GM18951 (cell line): ENCODE data around the gene CCHCR1.

Experiments
- POLR2A ChIP-seq: IDR thresholded peaks from 4 replicates; pipeline ENCODE4 v1.6.1; 2011; ENCODE audit warnings: mild to moderate bottlenecking; ENCODE audit not compliant: insufficient read length, insufficient read depth; ENCODE audit errors: extremely low read depth
- in situ Hi-C: fragments of 300-500 bp; cut with MboI; formaldehyde crosslinking; loops from one replicate; pipeline ENCODE4 v1.12.0; 2022; ENCODE audit warnings: low sequenced_read_pairs, mixed read lengths, inconsistent platforms; ENCODE audit not compliant: unreplicated experiment

CCHCR1 gene

GRCh38 chr6:31111712-31112111 lies 45.9 kb downstream of the CCHCR1 start:
- no peak for TF ChIP-seq POLR2A
- in situ Hi-C loops, result no loop called here

- TF ChIP-seq POLR2A, result no peak
- in situ Hi-C loops, result no loop called here
These were observed 46.6 kb downstream of the CCHCR1 start for GRCh38 chr6:31110825-31111582.

DNA sequence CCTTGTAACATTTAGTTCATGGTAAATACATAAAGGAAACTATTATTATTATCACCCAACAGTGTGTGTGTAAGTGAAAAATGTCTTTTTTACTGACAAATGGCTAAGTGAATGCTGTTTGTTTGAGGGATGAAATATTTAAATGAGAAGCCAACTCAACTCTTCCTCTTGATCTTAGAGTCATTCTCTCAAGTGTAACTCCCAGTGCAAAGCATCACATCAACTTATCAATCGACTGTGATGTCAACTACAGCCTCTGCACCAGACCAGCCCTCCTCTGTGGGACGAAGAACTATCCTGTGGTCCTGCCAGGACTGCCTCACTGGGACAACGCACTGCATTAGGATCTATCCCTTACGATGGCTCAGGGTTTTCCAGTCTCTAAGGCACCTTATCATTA lies 50.5 kb downstream of the CCHCR1 start:
- TF ChIP-seq POLR2A, result no peak
- in situ Hi-C loops, result no loop called here

GRCh38 chr6:31103136-31103535 lies 54.5 kb downstream of the CCHCR1 start:
- in situ Hi-C loops, result no loop called here
- no peak for TF ChIP-seq POLR2A

GRCh38 chr6:31098449-31098938 lies 59.1 kb downstream of the CCHCR1 start:
- in situ Hi-C loops, result loop anchor here (25.0 kb wide), 1 partner anchor 636 kb away; no protein-coding TSS in a partner anchor
- no peak for TF ChIP-seq POLR2A

GRCh38 chr6:31096656-31097055 lies 60.9 kb downstream of the CCHCR1 start:
- in situ Hi-C loops, result loop anchor here (25.0 kb wide), 1 partner anchor 634 kb away; no protein-coding TSS in a partner anchor

GRCh38 chr6:31096215-31096614 lies 61.4 kb downstream of the CCHCR1 start:
- no peak for TF ChIP-seq POLR2A
- in situ Hi-C loops, result loop anchor here (25.0 kb wide), 1 partner anchor 634 kb away; no protein-coding TSS in a partner anchor

More at GRCh38 chr6:31096656-31097055, 60.9 kb downstream of the CCHCR1 start:
- no peak for TF ChIP-seq POLR2A

DNA sequence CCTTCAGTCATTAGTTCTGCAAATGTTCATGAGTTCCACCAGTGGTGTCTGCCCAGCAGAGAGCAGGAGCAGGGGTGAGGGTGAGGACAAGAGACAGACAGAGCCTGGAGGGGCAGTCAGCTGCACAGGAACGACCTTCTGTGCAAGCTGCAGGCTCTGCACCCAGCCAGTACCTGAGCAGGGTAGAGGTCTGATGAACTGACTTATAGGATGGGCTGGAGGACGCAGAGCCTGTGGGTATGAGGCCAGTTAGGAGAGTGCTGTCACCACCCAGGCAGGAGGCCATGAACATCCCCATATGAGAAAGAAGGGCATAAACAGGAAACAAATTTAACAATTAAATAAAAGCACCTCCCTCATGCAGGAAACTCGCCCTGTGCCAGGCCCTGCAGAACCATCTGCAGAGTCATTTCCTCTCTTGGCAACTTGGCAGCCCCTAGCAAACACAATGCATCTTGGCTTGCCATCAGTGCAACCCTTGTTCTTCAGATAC lies 63.2 kb downstream of the CCHCR1 start:
- TF ChIP-seq POLR2A, result no peak
- in situ Hi-C loops, result loop anchor here (25.0 kb wide), 1 partner anchor 632 kb away; no protein-coding TSS in a partner anchor

DNA sequence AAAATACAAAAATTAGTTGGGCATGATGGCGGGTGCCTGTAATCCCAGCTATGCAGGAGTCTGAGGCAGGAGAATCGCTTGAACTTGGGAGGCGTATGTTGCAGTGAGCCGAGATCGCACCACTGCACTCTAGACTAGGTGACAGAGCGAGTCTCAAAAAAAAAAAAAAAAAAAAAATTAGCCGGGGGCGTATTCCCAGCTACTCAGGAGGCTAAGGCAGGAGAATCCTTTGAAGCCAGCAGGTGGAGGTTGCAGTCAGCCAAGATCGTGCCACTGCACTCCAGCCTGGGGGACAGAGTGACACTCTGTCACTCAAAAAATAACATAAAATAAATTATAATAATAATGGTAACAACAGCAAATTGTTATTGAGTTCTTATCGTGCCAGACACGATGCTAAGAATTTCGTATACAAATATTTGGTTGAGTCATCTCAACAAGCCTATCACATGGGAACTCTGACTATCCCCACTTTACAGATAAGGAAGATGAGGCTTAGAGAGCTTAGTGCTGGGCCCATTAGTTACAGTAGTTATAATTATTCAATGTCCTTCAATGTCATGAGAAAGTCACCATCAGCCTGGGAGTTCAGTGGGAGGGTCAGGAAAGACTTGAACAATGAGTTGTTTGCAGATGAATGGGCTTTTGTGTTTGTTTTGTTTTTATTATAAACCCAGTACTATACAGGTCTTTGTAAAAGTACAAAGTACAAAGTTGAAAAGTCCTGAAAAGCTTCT lies 64.7 kb downstream of the CCHCR1 start:
- TF ChIP-seq POLR2A, result no peak
- in situ Hi-C loops, result loop anchor here (25.0 kb wide), 1 partner anchor 631 kb away; no protein-coding TSS in a partner anchor
